ENCODE measurements around the gene RYR2. TPM values are rescaled to one million over a fixed set of nuclear protein-coding genes. Genes with fewer than 3 reads are reported as not detected.

The RYR2 gene
- total and polyA plus RNA-seq, 4 donors: 0.43 to 11.6 (median 2.0) TPM

- H3K4me1 ChIP-seq (ENCODE audit: control insufficient read depth in 5 of 5, insufficient read depth in 5 of 5, low read length in 5 of 5): peaks cover 0 to 1% (median 0%) of the 10 kb centered on the region in 5 donors
- H3K9ac ChIP-seq (ENCODE audit: insufficient read depth in 1 of 2, low read length in 2 of 2): no peak overlapping the region
- 72 to 78% methylated on average over 3 of the region's 3 CpGs for WGBS, 2 donors
- no peaks in the 10 kb centered on the region for H3K27me3 ChIP-seq (ENCODE audit: control insufficient read depth in 3 of 3, insufficient read depth in 3 of 3, low read length in 2 of 3)
- TF ChIP-seq CTCF (IDR thresholded peaks at IDR 0.05; ENCODE audit: control extremely low read depth, extremely low read depth): no peak
- no peaks in the 10 kb centered on the region for H3K36me3 ChIP-seq (ENCODE audit: control insufficient read depth in 4 of 4, insufficient read depth in 4 of 4, low read length in 4 of 4)
- H3K9me3 ChIP-seq (ENCODE audit: control insufficient read depth in 4 of 4, insufficient read depth in 3 of 4, low read length in 3 of 4): peaks cover 0 to 1% (median 0%) of the 10 kb centered on the region in 4 donors
- H3K4me3 ChIP-seq: no peak overlapping the region
- peak overlapping the region in 1 of 2 donors; percentile 60 for H3K27ac ChIP-seq (ENCODE audit: low read depth in 1 of 2, low read length in 1 of 2)
- no peak for DNase-seq
- no peak for ATAC-seq (ENCODE audit: insufficient read depth, low FRiP score)
Measured at GRCh38 chr1:237098541-237098940, 56.6 kb downstream of the RYR2 start.

GRCh38 chr1:237103021-237103420 is 61.0 kb downstream of the RYR2 start:
- H3K27me3 ChIP-seq (ENCODE audit: control insufficient read depth in 3 of 3, insufficient read depth in 3 of 3, low read length in 2 of 3): no peaks in the 10 kb centered on the region
- 91% methylated on average over 5 of the region's 5 CpGs for WGBS, 2 donors

GRCh38 chr1:237104096-237104495 is 62.1 kb downstream of the RYR2 start:
- H3K9ac ChIP-seq (ENCODE audit: insufficient read depth in 1 of 2, low read length in 2 of 2): no peak overlapping the region
- no peak for TF ChIP-seq CTCF (IDR thresholded peaks at IDR 0.05; ENCODE audit: control extremely low read depth, extremely low read depth)
- no peak for DNase-seq
- WGBS, 2 donors: 90 to 91% methylated on average over 9 of the region's 9 CpGs
- no peaks in the 10 kb centered on the region for H3K36me3 ChIP-seq (ENCODE audit: control insufficient read depth in 4 of 4, insufficient read depth in 4 of 4, low read length in 4 of 4)
- no peak for ATAC-seq (ENCODE audit: insufficient read depth, low FRiP score)
- peaks cover 0 to 3% (median 0%) of the 10 kb centered on the region in 5 donors for H3K4me1 ChIP-seq (ENCODE audit: control insufficient read depth in 5 of 5, insufficient read depth in 5 of 5, low read length in 5 of 5)
- peaks cover 0 to 3% (median 0%) of the 10 kb centered on the region in 4 donors for H3K9me3 ChIP-seq (ENCODE audit: control insufficient read depth in 4 of 4, insufficient read depth in 3 of 4, low read length in 3 of 4)
- H3K27me3 ChIP-seq (ENCODE audit: control insufficient read depth in 3 of 3, insufficient read depth in 3 of 3, low read length in 2 of 3): no peaks in the 10 kb centered on the region
- H3K4me3 ChIP-seq: no peak overlapping the region
- peak overlapping the region in 1 of 2 donors; percentile 17 for H3K27ac ChIP-seq (ENCODE audit: low read depth in 1 of 2, low read length in 1 of 2)

More at GRCh38 chr1:237103021-237103420, 61.0 kb downstream of the RYR2 start:
- Histone ChIP-seq H3K36me3 (ENCODE audit: control insufficient read depth in 4 of 4, insufficient read depth in 4 of 4, low read length in 4 of 4) (no peaks in the 10 kb centered on the region), H3K4me1 (ENCODE audit: control insufficient read depth in 5 of 5, insufficient read depth in 5 of 5, low read length in 5 of 5) (peaks cover 0 to 3% (median 0%) of the 10 kb centered on the region in 5 donors), H3K9me3 (ENCODE audit: control insufficient read depth in 4 of 4, insufficient read depth in 3 of 4, low read length in 3 of 4) (peaks cover 0 to 3% (median 0%) of the 10 kb centered on the region in 4 donors), H3K4me3 (no peak overlapping the region), H3K9ac (ENCODE audit: insufficient read depth in 1 of 2, low read length in 2 of 2) (no peak overlapping the region), H3K27ac (ENCODE audit: low read depth in 1 of 2, low read length in 1 of 2) (no peak overlapping the region)
- DNase-seq: no peak
- no peak for TF ChIP-seq CTCF (IDR thresholded peaks at IDR 0.05; ENCODE audit: control extremely low read depth, extremely low read depth)
- ATAC-seq (ENCODE audit: insufficient read depth, low FRiP score): no peak

GRCh38 chr1:237105826-237106225 is 63.8 kb downstream of the RYR2 start:
- H3K9me3 ChIP-seq (ENCODE audit: control insufficient read depth in 4 of 4, insufficient read depth in 3 of 4, low read length in 3 of 4): peaks cover 0 to 2% (median 0%) of the 10 kb centered on the region in 4 donors
- no peak overlapping the region for H3K9ac ChIP-seq (ENCODE audit: insufficient read depth in 1 of 2, low read length in 2 of 2)
- H3K27me3 ChIP-seq (ENCODE audit: control insufficient read depth in 3 of 3, insufficient read depth in 3 of 3, low read length in 2 of 3): no peaks in the 10 kb centered on the region
- DNase-seq (no peak), ATAC-seq (ENCODE audit: insufficient read depth, low FRiP score) (no peak)
- TF ChIP-seq CTCF (IDR thresholded peaks at IDR 0.05; ENCODE audit: control extremely low read depth, extremely low read depth): no peak
- H3K4me1 ChIP-seq (ENCODE audit: control insufficient read depth in 5 of 5, insufficient read depth in 5 of 5, low read length in 5 of 5): peaks cover 0 to 3% (median 0%) of the 10 kb centered on the region in 5 donors
- H3K27ac ChIP-seq (ENCODE audit: low read depth in 1 of 2, low read length in 1 of 2): peak overlapping the region in 1 of 2 donors; percentile 69
- H3K36me3 ChIP-seq (ENCODE audit: control insufficient read depth in 4 of 4, insufficient read depth in 4 of 4, low read length in 4 of 4): no peaks in the 10 kb centered on the region
- WGBS, 2 donors: 62 to 76% methylated on average over 5 of the region's 5 CpGs
- no peak overlapping the region for H3K4me3 ChIP-seq
